CD4-positive, alpha-beta T cell treated with Interleukin-15 for 4 hours (primary cell): ENCODE measurements around the gene CCDC12.

Experiments used
- DNase-seq: peaks from one replicate; pipeline ENCODE4 v3.0.0-alpha.2; 2020; ENCODE audit warnings: low spot score

CCDC12 gene

GRCh38 chr3:46905661-46906451 lies 70.7 kb downstream of the CCDC12 start:
- DNase-seq = no peak

GRCh38 chr3:46905213-46905560 lies 71.4 kb downstream of the CCDC12 start:
- DNase-seq = no peak

- no peak for DNase-seq
These were observed 72.0 kb downstream of the CCDC12 start for GRCh38 chr3:46904303-46905212.

- no peak for DNase-seq
These were observed 72.9 kb downstream of the CCDC12 start for GRCh38 chr3:46903341-46904302.

GRCh38 chr3:46902188-46902631 lies 74.3 kb downstream of the CCDC12 start:
- DNase-seq = no peak

- no peak for DNase-seq
These were observed 74.9 kb downstream of the CCDC12 start for GRCh38 chr3:46901591-46902187.

- DNase-seq = no peak
These were observed 75.5 kb downstream of the CCDC12 start for GRCh38 chr3:46901061-46901460.

- no peak for DNase-seq
These were observed 76.2 kb downstream of the CCDC12 start for GRCh38 chr3:46900356-46900755.

- DNase-seq = no peak
These were observed 76.6 kb downstream of the CCDC12 start for GRCh38 chr3:46900007-46900292.

- no peak for DNase-seq
These were observed 77.2 kb downstream of the CCDC12 start for GRCh38 chr3:46899151-46900006.

- no peak for DNase-seq
These were observed 78.0 kb downstream of the CCDC12 start for GRCh38 chr3:46898321-46899150.

- DNase-seq = no peak
These were observed 78.7 kb downstream of the CCDC12 start for GRCh38 chr3:46897829-46898320.

- no peak for DNase-seq
These were observed 79.5 kb downstream of the CCDC12 start for GRCh38 chr3:46897031-46897430.

GRCh38 chr3:46896386-46896785 lies 80.2 kb downstream of the CCDC12 start:
- no peak for DNase-seq

- DNase-seq = no peak
These were observed 80.8 kb downstream of the CCDC12 start for GRCh38 chr3:46895761-46896160.

GRCh38 chr3:46895204-46895660 lies 81.3 kb downstream of the CCDC12 start:
- DNase-seq = peak; percentile 76

- DNase-seq = no peak
These were observed 82.3 kb downstream of the CCDC12 start for GRCh38 chr3:46894256-46894655.

- no peak for DNase-seq
These were observed 82.8 kb downstream of the CCDC12 start for GRCh38 chr3:46893763-46894162.

GRCh38 chr3:46893146-46893748 lies 83.3 kb downstream of the CCDC12 start:
- no peak for DNase-seq
